22Rv1 (cell line): ENCODE measurements around the gene DPP6.

Source experiments
- ZFX ChIP-seq: fragments of 450-650 bp; IDR thresholded peaks from 2 replicates; pipeline ENCODE4 v1.6.1; 2017; ENCODE audit warnings: antibody characterized with exemption, borderline replicate concordance
- TF ChIP-seq, protein P1 (sequence below): fragments of 450-650 bp; IDR thresholded peaks from 2 replicates; pipeline ENCODE4 v1.5.1; 2017; ENCODE audit warnings: mild to moderate bottlenecking

DNA sequence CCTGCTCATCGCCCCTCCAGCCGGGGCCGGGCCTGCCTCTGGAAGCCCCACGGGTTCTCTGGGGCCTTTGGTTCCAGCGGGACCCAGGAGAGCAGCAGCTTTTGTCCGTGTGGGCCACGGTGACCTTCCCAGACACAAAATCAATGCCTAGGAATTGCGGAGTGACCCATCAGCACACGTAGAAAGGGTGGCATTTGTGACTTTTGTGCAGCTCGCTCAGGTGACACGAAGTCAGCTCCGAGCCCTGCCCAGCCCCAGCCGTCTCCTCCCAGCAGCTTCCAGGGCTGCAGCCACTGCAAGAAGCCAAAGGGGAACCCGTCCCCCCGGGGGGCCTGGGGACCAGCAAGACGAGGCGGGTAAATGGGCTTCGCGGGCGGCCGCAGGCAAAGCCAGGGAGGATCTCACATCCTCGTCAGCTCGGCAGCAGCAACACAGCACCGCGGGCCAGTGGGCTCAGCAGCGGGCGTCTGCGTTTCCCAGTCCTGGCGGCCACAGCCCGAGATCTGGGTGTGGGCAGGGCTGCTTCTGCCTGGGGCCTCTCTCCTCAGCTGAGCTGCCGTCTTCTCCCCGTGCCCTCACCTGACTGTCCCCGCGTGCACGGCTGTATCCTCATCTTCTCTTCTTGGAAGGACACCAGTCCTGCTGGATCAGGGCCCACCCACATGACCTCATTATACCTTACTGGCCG is 862.3 kb downstream of the DPP6 start:
- TF ChIP-seq, protein P1, sequence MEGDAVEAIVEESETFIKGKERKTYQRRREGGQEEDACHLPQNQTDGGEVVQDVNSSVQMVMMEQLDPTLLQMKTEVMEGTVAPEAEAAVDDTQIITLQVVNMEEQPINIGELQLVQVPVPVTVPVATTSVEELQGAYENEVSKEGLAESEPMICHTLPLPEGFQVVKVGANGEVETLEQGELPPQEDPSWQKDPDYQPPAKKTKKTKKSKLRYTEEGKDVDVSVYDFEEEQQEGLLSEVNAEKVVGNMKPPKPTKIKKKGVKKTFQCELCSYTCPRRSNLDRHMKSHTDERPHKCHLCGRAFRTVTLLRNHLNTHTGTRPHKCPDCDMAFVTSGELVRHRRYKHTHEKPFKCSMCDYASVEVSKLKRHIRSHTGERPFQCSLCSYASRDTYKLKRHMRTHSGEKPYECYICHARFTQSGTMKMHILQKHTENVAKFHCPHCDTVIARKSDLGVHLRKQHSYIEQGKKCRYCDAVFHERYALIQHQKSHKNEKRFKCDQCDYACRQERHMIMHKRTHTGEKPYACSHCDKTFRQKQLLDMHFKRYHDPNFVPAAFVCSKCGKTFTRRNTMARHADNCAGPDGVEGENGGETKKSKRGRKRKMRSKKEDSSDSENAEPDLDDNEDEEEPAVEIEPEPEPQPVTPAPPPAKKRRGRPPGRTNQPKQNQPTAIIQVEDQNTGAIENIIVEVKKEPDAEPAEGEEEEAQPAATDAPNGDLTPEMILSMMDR, result no peak
- TF ChIP-seq ZFX, result no peak
